GM21381 (cell line): ENCODE measurements around the gene HADHA.
"Not testable (repeated sequence)": the region's sequence is repeated elsewhere in the genome, so short reads cannot be mapped to it uniquely, and the experiment has no call there.

Experiments
- ATAC-seq: cut with Tn5 transposase; IDR thresholded peaks from one replicate; pipeline ENCODE4 v1.9.1; 2021; ENCODE audit warnings: mild to moderate bottlenecking, moderate library complexity; ENCODE audit not compliant: unreplicated experiment

Gene HADHA

GRCh38 chr2:26176279-26176615 is 68.2 kb downstream of the HADHA start:
- no peak for ATAC-seq

- ATAC-seq: no peak
Observed at GRCh38 chr2:26175466-26176278, 68.8 kb downstream of the HADHA start.

GRCh38 chr2:26174691-26175465 is 69.6 kb downstream of the HADHA start:
- no peak for ATAC-seq

GRCh38 chr2:26173776-26174482 is 70.5 kb downstream of the HADHA start:
- no peak for ATAC-seq

GRCh38 chr2:26172871-26173775 is 71.3 kb downstream of the HADHA start, which contains the start of gene GAREM2:
Gene GAREM2, plus strand, starts transcription at chr2:26173088. Its CDS starts 133 bp downstream, at chr2:26173221.
- no peak for ATAC-seq

- ATAC-seq: no peak
Observed at GRCh38 chr2:26172189-26172870, 72.1 kb downstream of the HADHA start.

GRCh38 chr2:26170795-26171194 is 73.6 kb downstream of the HADHA start:
- no peak for ATAC-seq

- ATAC-seq: no peak
Observed at GRCh38 chr2:26169681-26170414, 74.6 kb downstream of the HADHA start.

- no peak for ATAC-seq
Observed at GRCh38 chr2:26169226-26169625, 75.2 kb downstream of the HADHA start.

GRCh38 chr2:26168785-26169184 is 75.6 kb downstream of the HADHA start:
- ATAC-seq: no peak

GRCh38 chr2:26166541-26166940 is 77.9 kb downstream of the HADHA start:
- not testable (repeated sequence) for ATAC-seq

- ATAC-seq: no peak
Observed at GRCh38 chr2:26165403-26165802, 79.0 kb downstream of the HADHA start.

GRCh38 chr2:26164641-26165211 is 79.7 kb downstream of the HADHA start:
- ATAC-seq: no peak

- ATAC-seq: no peak
Observed at GRCh38 chr2:26164231-26164630, 80.2 kb downstream of the HADHA start.

- ATAC-seq: no peak
Observed at GRCh38 chr2:26162963-26163362, 81.5 kb downstream of the HADHA start.

- ATAC-seq: no peak
Observed at GRCh38 chr2:26161926-26162325, 82.5 kb downstream of the HADHA start.

- ATAC-seq: no peak
Observed at GRCh38 chr2:26157580-26157979, 86.9 kb downstream of the HADHA start.

- no peak for ATAC-seq
Observed at GRCh38 chr2:26150243-26150642, 94.2 kb downstream of the HADHA start.

- no peak for ATAC-seq
Observed at GRCh38 chr2:26148501-26148900, 95.9 kb downstream of the HADHA start.
